ENCODE data around the gene CDH13.

Gene CDH13

DNA sequence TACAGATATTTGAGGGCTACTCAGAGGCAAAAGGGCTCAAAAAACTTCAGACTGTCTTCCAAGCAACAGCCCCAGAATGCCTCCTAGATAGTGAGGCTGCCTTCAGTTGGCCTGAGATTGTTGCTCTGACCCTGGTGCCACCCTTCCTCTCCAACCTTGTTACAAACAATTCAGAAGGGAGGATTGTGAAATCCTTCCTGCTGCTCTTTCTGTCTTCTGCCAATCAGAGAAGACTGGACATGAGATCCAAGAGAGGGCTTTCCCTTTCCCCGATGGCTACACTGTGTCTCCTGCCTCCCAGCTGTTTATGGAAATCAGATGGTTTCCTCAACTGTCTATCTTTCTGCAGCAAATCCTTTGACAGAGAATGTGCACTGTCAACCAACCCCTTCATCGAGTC lies 419.9 kb downstream of the CDH13 start:
- Histone ChIP-seq H3K9me3 (ENCODE audit: control insufficient read depth, insufficient read depth, low read depth, low read length) (0 out of 2 replicates have a peak, but pooled peaks cover 6% of the 10 kb centered on the region), H3K4me3 (ENCODE audit: low read depth, low read length) (no peak overlapping the region), H3K36me3 (ENCODE audit: control insufficient read depth, insufficient read depth, low read length) (no peaks in the 10 kb centered on the region), H3K4me1 (ENCODE audit: control insufficient read depth, insufficient read depth, low read length) (no peaks in the 10 kb centered on the region), H3K9ac (ENCODE audit: low read length) (no peak overlapping the region), H3K27me3 (ENCODE audit: control insufficient read depth, insufficient read depth, low read length) (no peaks in the 10 kb centered on the region), H3K27ac (ENCODE audit: low read depth, low read length) (no peak overlapping the region)

GRCh38 chr16:83051451-83051850 lies 424.7 kb downstream of the CDH13 start:
- Histone ChIP-seq H3K27me3 (ENCODE audit: control insufficient read depth, insufficient read depth, low read length) (no peaks in the 10 kb centered on the region), H3K4me3 (ENCODE audit: low read depth, low read length) (no peak overlapping the region), H3K9ac (ENCODE audit: low read length) (no peak overlapping the region), H3K9me3 (ENCODE audit: control insufficient read depth, insufficient read depth, low read depth, low read length) (0 out of 2 replicates have a peak, but pooled peaks cover 6% of the 10 kb centered on the region), H3K27ac (ENCODE audit: low read depth, low read length) (no peak overlapping the region), H3K36me3 (ENCODE audit: control insufficient read depth, insufficient read depth, low read length) (no peaks in the 10 kb centered on the region), H3K4me1 (ENCODE audit: control insufficient read depth, insufficient read depth, low read length) (no peaks in the 10 kb centered on the region)

- no peaks in the 10 kb centered on the region; the same call in 1 of the 2 replicates for H3K4me1 ChIP-seq (ENCODE audit: control insufficient read depth, insufficient read depth, low read length)
- no peak overlapping the region for H3K27ac ChIP-seq (ENCODE audit: low read depth, low read length)
- H3K9ac ChIP-seq (ENCODE audit: low read length), result no peak overlapping the region
- no peaks in the 10 kb centered on the region for H3K27me3 ChIP-seq (ENCODE audit: control insufficient read depth, insufficient read depth, low read length)
- 0 out of 2 replicates have a peak, but pooled peaks cover 8% of the 10 kb centered on the region for H3K9me3 ChIP-seq (ENCODE audit: control insufficient read depth, insufficient read depth, low read depth, low read length)
- H3K4me3 ChIP-seq (ENCODE audit: low read depth, low read length), result no peak overlapping the region
- H3K36me3 ChIP-seq (ENCODE audit: control insufficient read depth, insufficient read depth, low read length), result no peaks in the 10 kb centered on the region
These were observed 427.5 kb downstream of the CDH13 start for GRCh38 chr16:83054283-83054682.

DNA sequence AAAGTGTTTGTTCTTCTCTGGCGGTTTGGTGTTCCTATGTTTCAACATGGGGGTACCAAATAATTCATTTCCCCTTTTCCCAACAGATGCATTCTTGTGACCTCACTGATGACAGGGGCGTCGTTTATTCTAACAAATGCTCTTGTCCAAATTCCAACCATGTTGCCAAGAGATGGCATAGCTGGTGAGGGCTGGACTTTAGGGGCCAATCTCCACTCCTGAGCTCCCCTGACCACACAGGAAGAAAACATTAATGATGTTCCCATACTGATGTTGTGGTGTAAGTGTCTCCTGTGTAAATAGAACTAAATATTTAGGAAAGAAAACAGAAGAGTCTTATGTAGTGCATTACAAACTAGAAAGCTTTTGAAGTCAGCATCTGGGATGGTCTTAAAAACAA lies 431.6 kb downstream of the CDH13 start:
- H3K27me3 ChIP-seq (ENCODE audit: control insufficient read depth, insufficient read depth, low read length), result no peaks in the 10 kb centered on the region
- no peak overlapping the region for H3K9ac ChIP-seq (ENCODE audit: low read length)
- 0 out of 2 replicates have a peak, but pooled peaks cover 4% of the 10 kb centered on the region for H3K9me3 ChIP-seq (ENCODE audit: control insufficient read depth, insufficient read depth, low read depth, low read length)
- H3K36me3 ChIP-seq (ENCODE audit: control insufficient read depth, insufficient read depth, low read length), result no peaks in the 10 kb centered on the region
- no peaks in the 10 kb centered on the region; the same call in 1 of the 2 replicates for H3K4me1 ChIP-seq (ENCODE audit: control insufficient read depth, insufficient read depth, low read length)
- H3K27ac ChIP-seq (ENCODE audit: low read depth, low read length), result no peak overlapping the region
- H3K4me3 ChIP-seq (ENCODE audit: low read depth, low read length), result no peak overlapping the region

DNA sequence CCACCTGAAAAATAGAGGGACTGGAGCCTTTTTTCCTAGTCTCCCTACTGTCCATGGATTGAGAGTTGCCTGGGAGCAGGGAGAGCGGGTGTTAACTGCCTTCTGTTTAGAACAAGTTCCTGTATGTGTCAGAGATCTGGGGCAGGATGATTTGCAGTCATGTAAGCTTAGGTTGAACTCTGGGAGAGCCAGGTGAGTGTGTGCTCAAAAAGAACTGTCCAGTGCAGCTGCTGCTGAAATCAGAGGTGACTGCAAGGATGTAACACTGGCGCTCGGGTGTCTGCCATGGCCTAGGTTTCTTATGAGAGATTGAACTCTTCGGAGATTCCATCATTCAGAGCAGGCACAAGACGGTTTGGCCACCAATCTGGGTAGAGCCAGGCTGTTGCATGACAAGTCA lies 432.5 kb downstream of the CDH13 start:
- Histone ChIP-seq H3K27me3 (ENCODE audit: control insufficient read depth, insufficient read depth, low read length) (no peaks in the 10 kb centered on the region), H3K4me1 (ENCODE audit: control insufficient read depth, insufficient read depth, low read length) (no peaks in the 10 kb centered on the region; the same call in 1 of the 2 replicates), H3K4me3 (ENCODE audit: low read depth, low read length) (no peak overlapping the region), H3K27ac (ENCODE audit: low read depth, low read length) (no peak overlapping the region), H3K36me3 (ENCODE audit: control insufficient read depth, insufficient read depth, low read length) (no peaks in the 10 kb centered on the region), H3K9ac (ENCODE audit: low read length) (no peak overlapping the region), H3K9me3 (ENCODE audit: control insufficient read depth, insufficient read depth, low read depth, low read length) (0 out of 2 replicates have a peak, but pooled peaks cover 4% of the 10 kb centered on the region)

- Histone ChIP-seq H3K4me1 (ENCODE audit: control insufficient read depth, insufficient read depth, low read length) (no peaks in the 10 kb centered on the region), H3K9me3 (ENCODE audit: control insufficient read depth, insufficient read depth, low read depth, low read length) (peaks cover 26% of the 10 kb centered on the region), H3K9ac (ENCODE audit: low read length) (no peak overlapping the region), H3K4me3 (ENCODE audit: low read depth, low read length) (no peak overlapping the region), H3K27ac (ENCODE audit: low read depth, low read length) (no peak overlapping the region), H3K27me3 (ENCODE audit: control insufficient read depth, insufficient read depth, low read length) (no peaks in the 10 kb centered on the region), H3K36me3 (ENCODE audit: control insufficient read depth, insufficient read depth, low read length) (no peaks in the 10 kb centered on the region)
These were observed 439.2 kb downstream of the CDH13 start for GRCh38 chr16:83066011-83066410.

DNA sequence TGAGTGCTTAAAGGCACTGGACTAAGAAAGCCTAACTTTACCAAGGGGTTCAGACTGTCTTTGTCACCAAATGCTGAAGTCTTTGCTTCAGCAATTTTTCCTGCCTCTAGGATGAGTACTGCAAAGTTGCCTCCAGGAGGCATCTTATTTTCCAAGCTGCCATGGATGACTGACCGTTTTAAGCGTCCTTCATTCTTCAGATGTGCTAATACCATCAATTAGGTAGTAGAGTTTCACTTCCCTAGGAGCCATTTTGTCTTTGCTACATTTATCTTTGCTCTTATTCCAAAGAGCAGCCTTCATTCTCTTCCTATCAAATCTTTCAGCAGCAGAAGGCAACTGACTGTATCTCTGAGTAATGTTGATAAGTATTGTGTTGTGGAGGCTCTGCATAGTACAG lies 440.1 kb downstream of the CDH13 start:
- H3K4me1 ChIP-seq (ENCODE audit: control insufficient read depth, insufficient read depth, low read length), result no peaks in the 10 kb centered on the region
- no peak overlapping the region for H3K9ac ChIP-seq (ENCODE audit: low read length)
- H3K36me3 ChIP-seq (ENCODE audit: control insufficient read depth, insufficient read depth, low read length), result no peaks in the 10 kb centered on the region
- H3K4me3 ChIP-seq (ENCODE audit: low read depth, low read length), result no peak overlapping the region
- no peak overlapping the region for H3K27ac ChIP-seq (ENCODE audit: low read depth, low read length)
- H3K9me3 ChIP-seq (ENCODE audit: control insufficient read depth, insufficient read depth, low read depth, low read length), result peaks cover 26% of the 10 kb centered on the region
- H3K27me3 ChIP-seq (ENCODE audit: control insufficient read depth, insufficient read depth, low read length), result no peaks in the 10 kb centered on the region

DNA sequence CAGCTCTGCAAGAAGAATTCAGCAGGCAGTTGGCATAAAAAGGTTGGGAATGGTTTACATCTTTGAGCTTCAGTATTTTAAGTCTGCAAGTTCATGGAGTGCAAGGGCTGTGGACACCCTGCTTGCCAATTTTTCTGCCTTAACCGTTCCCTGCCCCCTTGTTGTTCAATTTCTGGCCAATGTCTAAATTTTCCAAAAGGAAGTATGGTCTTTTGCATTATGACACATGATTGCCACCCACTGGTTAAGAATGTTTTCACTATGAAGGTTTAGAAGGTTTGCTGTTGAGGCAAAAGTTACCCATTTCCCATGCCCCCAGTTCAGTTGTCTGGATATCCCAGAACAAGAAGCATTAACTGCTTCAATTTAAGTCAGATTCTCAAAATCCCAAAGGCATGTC lies 441.9 kb downstream of the CDH13 start:
- Histone ChIP-seq H3K4me1 (ENCODE audit: control insufficient read depth, insufficient read depth, low read length) (peaks cover 11% of the 10 kb centered on the region), H3K4me3 (ENCODE audit: low read depth, low read length) (no peak overlapping the region), H3K9me3 (ENCODE audit: control insufficient read depth, insufficient read depth, low read depth, low read length) (peaks cover 26% of the 10 kb centered on the region), H3K9ac (ENCODE audit: low read length) (no peak overlapping the region), H3K27ac (ENCODE audit: low read depth, low read length) (no peak overlapping the region), H3K27me3 (ENCODE audit: control insufficient read depth, insufficient read depth, low read length) (no peaks in the 10 kb centered on the region), H3K36me3 (ENCODE audit: control insufficient read depth, insufficient read depth, low read length) (no peaks in the 10 kb centered on the region)

DNA sequence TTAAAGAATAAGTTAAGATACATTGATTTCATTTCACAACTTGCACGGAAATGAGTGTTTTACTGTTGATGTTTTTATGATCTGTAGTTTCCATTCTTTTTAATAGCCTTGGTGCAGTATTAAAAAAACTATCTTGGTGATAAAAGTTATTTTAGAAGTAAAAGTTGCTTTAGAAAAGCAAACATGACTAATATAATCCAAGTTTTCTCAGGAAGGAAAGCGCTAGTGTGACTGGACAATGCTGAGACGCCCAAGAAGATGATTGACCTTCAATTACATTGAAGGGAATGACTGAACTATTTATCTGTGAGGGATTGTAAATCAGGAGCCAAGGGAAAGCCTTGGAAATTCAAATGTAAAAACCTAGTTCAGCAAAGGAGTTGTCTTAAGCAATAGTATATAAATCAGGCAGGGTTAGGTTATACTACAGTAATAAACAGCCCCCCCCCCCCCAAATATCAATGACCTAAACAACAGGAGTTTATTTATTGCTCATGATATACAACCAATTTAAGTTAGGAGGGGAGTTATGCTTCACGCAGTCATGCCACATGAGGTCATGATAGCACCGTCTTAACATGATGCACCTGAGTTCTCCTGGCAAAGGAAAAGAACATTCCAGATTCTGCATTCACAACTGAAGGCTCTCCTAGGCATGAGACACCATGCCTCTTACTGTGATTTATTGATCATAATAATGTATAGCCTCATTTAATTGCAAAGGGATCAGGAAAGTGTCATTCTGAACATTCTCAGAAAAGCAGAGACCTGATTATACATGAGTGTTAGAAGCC lies 443.8 kb downstream of the CDH13 start:
- H3K4me1 ChIP-seq (ENCODE audit: control insufficient read depth, insufficient read depth, low read length), result peaks cover 11% of the 10 kb centered on the region
- no peak overlapping the region for H3K9ac ChIP-seq (ENCODE audit: low read length)
- no peak overlapping the region for H3K27ac ChIP-seq (ENCODE audit: low read depth, low read length)
- no peaks in the 10 kb centered on the region for H3K36me3 ChIP-seq (ENCODE audit: control insufficient read depth, insufficient read depth, low read length)
- no peak overlapping the region for H3K4me3 ChIP-seq (ENCODE audit: low read depth, low read length)
- H3K9me3 ChIP-seq (ENCODE audit: control insufficient read depth, insufficient read depth, low read depth, low read length), result peaks cover 19% of the 10 kb centered on the region
- no peaks in the 10 kb centered on the region for H3K27me3 ChIP-seq (ENCODE audit: control insufficient read depth, insufficient read depth, low read length)

DNA sequence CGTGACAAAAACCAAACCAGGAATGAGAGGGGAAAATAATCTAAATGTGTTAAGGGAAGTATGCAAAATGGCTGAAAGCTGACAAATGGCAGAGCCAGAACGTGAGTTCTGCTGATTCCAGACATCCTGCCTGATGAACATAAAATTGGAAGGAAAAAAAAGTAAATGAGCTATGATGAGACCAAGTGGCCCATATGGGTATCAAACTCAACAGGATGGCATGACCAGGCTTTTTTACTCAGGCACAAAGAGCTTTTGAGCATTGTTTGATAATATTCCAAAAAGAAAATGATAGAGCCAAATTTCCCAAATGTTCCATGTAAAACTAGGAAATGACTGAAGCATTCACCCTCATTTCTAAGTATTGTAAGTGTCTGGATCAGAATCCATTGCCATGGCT lies 449.2 kb downstream of the CDH13 start:
- Histone ChIP-seq H3K4me1 (ENCODE audit: control insufficient read depth, insufficient read depth, low read length) (peaks cover 11% of the 10 kb centered on the region), H3K9ac (ENCODE audit: low read length) (no peak overlapping the region), H3K9me3 (ENCODE audit: control insufficient read depth, insufficient read depth, low read depth, low read length) (no peaks in the 10 kb centered on the region), H3K27me3 (ENCODE audit: control insufficient read depth, insufficient read depth, low read length) (no peaks in the 10 kb centered on the region), H3K27ac (ENCODE audit: low read depth, low read length) (no peak overlapping the region), H3K4me3 (ENCODE audit: low read depth, low read length) (no peak overlapping the region), H3K36me3 (ENCODE audit: control insufficient read depth, insufficient read depth, low read length) (no peaks in the 10 kb centered on the region)

DNA sequence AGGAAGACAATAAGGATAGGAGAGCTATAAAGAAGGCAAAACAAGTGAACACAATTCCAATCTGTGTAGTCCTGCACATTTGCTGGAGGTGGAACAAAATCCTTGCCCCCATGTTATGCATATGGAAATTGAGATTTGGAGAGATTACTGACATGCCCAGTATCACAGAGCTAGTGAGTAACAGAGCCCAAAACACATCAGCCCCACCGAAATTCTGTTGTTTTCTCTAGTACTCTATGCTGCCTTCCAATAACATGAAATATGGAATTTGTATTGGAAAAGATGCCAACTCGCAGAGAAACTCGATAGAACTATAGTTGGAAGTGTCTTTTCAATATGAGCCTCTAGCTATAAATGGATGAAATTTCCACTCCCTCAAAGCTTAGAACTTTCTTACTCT lies 456.6 kb downstream of the CDH13 start:
- Histone ChIP-seq H3K9ac (ENCODE audit: low read length) (no peak overlapping the region), H3K36me3 (ENCODE audit: control insufficient read depth, insufficient read depth, low read length) (no peaks in the 10 kb centered on the region), H3K9me3 (ENCODE audit: control insufficient read depth, insufficient read depth, low read depth, low read length) (peaks cover 6% of the 10 kb centered on the region; the same call in 1 of the 2 replicates), H3K4me1 (ENCODE audit: control insufficient read depth, insufficient read depth, low read length) (no peaks in the 10 kb centered on the region; the same call in 1 of the 2 replicates), H3K27ac (ENCODE audit: low read depth, low read length) (no peak overlapping the region), H3K4me3 (ENCODE audit: low read depth, low read length) (no peak overlapping the region), H3K27me3 (ENCODE audit: control insufficient read depth, insufficient read depth, low read length) (no peaks in the 10 kb centered on the region)
